ENCODE measurements around the gene GLUL. TPM values are rescaled to one million over a fixed set of nuclear protein-coding genes. Genes with fewer than 3 reads are reported as not detected.

GLUL gene
- total RNA-seq, 3 donors from 2014 or later = 364 to 851 (median 517) TPM

- Histone ChIP-seq H3K9me3 (no peaks in the 10 kb centered on the region), H3K4me3 (no peak overlapping the region), H3K4me1 (ENCODE audit: low read depth) (no peaks in the 10 kb centered on the region), H3K36me3 (ENCODE audit: low read depth) (no peaks in the 10 kb centered on the region)
- intact Hi-C loops (cut with DNase I, micrococcal nuclease) = no loop called here
- ATAC-seq (no peak), DNase-seq (no peak)
- no peak for TF ChIP-seq CTCF (IDR thresholded peaks at IDR 0.05)
Observed at GRCh38 chr1:182374101-182374834, 17.3 kb downstream of the GLUL start.

DNA sequence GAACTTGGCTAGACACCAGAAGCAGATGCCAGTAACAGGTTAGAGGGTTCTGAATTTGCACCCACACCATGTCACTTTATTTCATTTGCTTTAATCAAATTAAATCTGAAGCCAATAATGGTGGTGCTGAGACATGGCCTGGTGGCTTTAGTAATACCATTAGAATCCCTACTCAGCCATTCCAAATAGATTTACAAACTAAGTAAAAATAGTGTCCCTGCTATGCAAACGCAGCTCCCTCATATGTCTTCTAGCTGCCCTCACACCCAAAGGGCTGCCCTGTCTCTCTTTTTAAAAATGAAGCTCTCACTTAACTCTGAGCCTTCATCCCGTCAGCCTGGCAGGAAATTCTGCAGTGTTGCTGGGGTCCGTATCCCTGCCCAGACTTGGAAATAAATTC is 21.1 kb downstream of the GLUL start:
- H3K4me3 ChIP-seq = no peak overlapping the region
- H3K9me3 ChIP-seq = no peaks in the 10 kb centered on the region
- intact Hi-C loops (cut with DNase I, micrococcal nuclease) = no loop called here
- H3K36me3 ChIP-seq (ENCODE audit: low read depth) = no peaks in the 10 kb centered on the region
- no peak for DNase-seq
- ATAC-seq = no peak
- no peak for TF ChIP-seq CTCF (IDR thresholded peaks at IDR 0.05)
- no peaks in the 10 kb centered on the region for H3K4me1 ChIP-seq (ENCODE audit: low read depth)

GRCh38 chr1:182368903-182369302 is 22.7 kb downstream of the GLUL start:
- H3K36me3 ChIP-seq (ENCODE audit: low read depth) = no peaks in the 10 kb centered on the region
- no peaks in the 10 kb centered on the region for H3K4me1 ChIP-seq (ENCODE audit: low read depth)
- ATAC-seq (no peak), DNase-seq (no peak)
- TF ChIP-seq CTCF (IDR thresholded peaks at IDR 0.05) = no peak
- no peaks in the 10 kb centered on the region for H3K9me3 ChIP-seq
- no peak overlapping the region for H3K4me3 ChIP-seq
- intact Hi-C loops (cut with DNase I, micrococcal nuclease) = no loop called here

GRCh38 chr1:182368358-182368757 is 23.2 kb downstream of the GLUL start:
- Histone ChIP-seq H3K4me1 (ENCODE audit: low read depth) (no peaks in the 10 kb centered on the region), H3K36me3 (ENCODE audit: low read depth) (no peaks in the 10 kb centered on the region), H3K4me3 (no peak overlapping the region), H3K9me3 (no peaks in the 10 kb centered on the region)
- ATAC-seq = no peak
- no peak for TF ChIP-seq CTCF (IDR thresholded peaks at IDR 0.05)
- no peak for DNase-seq
- intact Hi-C loops (cut with DNase I, micrococcal nuclease) = no loop called here

GRCh38 chr1:182367926-182368325 is 23.7 kb downstream of the GLUL start:
- no peak for TF ChIP-seq CTCF (IDR thresholded peaks at IDR 0.05)
- Histone ChIP-seq H3K4me1 (ENCODE audit: low read depth) (no peaks in the 10 kb centered on the region), H3K9me3 (no peaks in the 10 kb centered on the region), H3K36me3 (ENCODE audit: low read depth) (no peaks in the 10 kb centered on the region), H3K4me3 (no peak overlapping the region)
- DNase-seq = no peak
- ATAC-seq = no peak
- intact Hi-C loops (cut with DNase I, micrococcal nuclease) = no loop called here

DNA sequence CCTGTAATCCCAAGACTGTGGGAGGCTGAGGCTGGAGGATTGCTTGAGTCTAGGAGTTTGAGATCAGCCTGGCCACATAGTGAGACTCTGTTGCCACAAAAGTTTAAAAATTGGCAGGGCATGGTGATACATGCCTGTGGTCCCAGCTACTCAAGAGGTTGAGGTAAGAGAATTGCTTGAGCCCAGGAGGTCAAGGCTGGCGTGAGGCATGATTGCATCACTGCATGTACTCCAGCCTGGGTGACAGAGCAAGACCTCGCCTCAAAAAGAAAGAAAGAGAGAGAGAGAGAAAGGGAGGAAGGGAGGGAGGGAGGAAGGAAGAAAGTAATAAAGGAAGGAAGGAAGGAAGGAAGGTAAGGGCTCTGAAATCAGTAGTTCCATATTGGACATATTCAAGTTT is 25.0 kb downstream of the GLUL start:
- H3K9me3 ChIP-seq = no peaks in the 10 kb centered on the region
- DNase-seq (no peak), ATAC-seq (no peak)
- no peaks in the 10 kb centered on the region for H3K36me3 ChIP-seq (ENCODE audit: low read depth)
- H3K4me1 ChIP-seq (ENCODE audit: low read depth) = no peaks in the 10 kb centered on the region
- intact Hi-C loops (cut with DNase I, micrococcal nuclease) = no loop called here
- no peak for TF ChIP-seq CTCF (IDR thresholded peaks at IDR 0.05)
- no peak overlapping the region for H3K4me3 ChIP-seq

Data from mucosa of descending colon (tissue), 3 donors.